Psoas muscle (tissue), 8 donors: ENCODE measurements around the gene CACNB1. TPM values are rescaled to one million over a fixed set of nuclear protein-coding genes. Genes with fewer than 3 reads are reported as not detected.

ENCODE experiments used
- ATAC-seq, 4 donors: fragments of 200-7000 bp; cut with Tn5 transposase; one replicate each; pipeline ENCODE4 v1.9.1; 2020; ENCODE audit warnings: moderate library complexity in 3 of 4, mild to moderate bottlenecking in 2 of 4
- DNase-seq, 2 donors: peaks; one replicate each; pipeline ENCODE4 v3.0.0-alpha.2; 2020
- H3K27ac ChIP-seq: fragments of 200-600 bp; one replicate; pipeline ENCODE4 v1.8.0; 2022
- H3K27me3 ChIP-seq, 3 donors: fragments of 200-600 bp in 1 of 3; one replicate each; pipeline versions ENCODE4 v1.6.1 to v1.8.0; 2013 to 2022; ENCODE audit warnings: low read length in 2 of 3, mild to moderate bottlenecking in 2 of 3, moderate library complexity in 1 of 3; ENCODE audit not compliant: insufficient read depth in 3 of 3
- H3K36me3 ChIP-seq, 2 donors: fragments of 200-600 bp in 1 of 2; one replicate each; pipeline versions ENCODE4 v1.6.1 to v1.8.0; 2013 to 2022; ENCODE audit warnings: low read depth in 1 of 2, mild to moderate bottlenecking in 1 of 2, moderate library complexity in 1 of 2; ENCODE audit not compliant: insufficient read depth in 1 of 2
- H3K4me1 ChIP-seq: fragments of 200-600 bp; one replicate; pipeline ENCODE4 v1.8.0; 2022
- H3K4me3 ChIP-seq: fragments of 200-600 bp; one replicate; pipeline ENCODE4 v1.8.0; 2022; ENCODE audit warnings: mild to moderate bottlenecking
- H3K9me3 ChIP-seq: fragments of 200-600 bp; one replicate; pipeline ENCODE4 v1.8.0; 2022
- WGBS, 3 donors: extraction: QIAGEN DNeasy Blood & Tissue Kit; methylation state at CpG; one replicate each; pipeline versions ENCODE4 v1.1.6 to v1.1.7; 2013; 5-methylcytosine and 5-hydroxymethylcytosine counted together
- intact Hi-C, 2 donors: fragments of 100-400 bp; cut with DNase I; formaldehyde crosslinking; loops; one replicate each; pipeline versions ENCODE4 v1.11.0 to v1.14.2; 2022
- polyA plus RNA-seq, 3 donors: library from polyadenylated mRNA; stranded (reverse); fragments of 200-250 nt; gene quantifications; one replicate each; pipeline ENCODE4 v1.2.3, GENCODE V29; 2013
- total RNA-seq, 4 donors: library from RNA; stranded (reverse); fragmentation: NEBNext Ultra II Directional in 2 of 4; extraction: Animal tissue kit (Norgen Biotek cat#: 25700) in 2 of 4; gene quantifications; one replicate each; pipeline versions ENCODE4 v1.2.1 to v1.2.4, GENCODE V29; 2021 to 2023
- TF ChIP-seq, protein P1 (sequence below): fragments of 200-600 bp; IDR thresholded peaks from one replicate; pipeline ENCODE4 v1.8.0; 2022; ENCODE audit warnings: antibody characterized with exemption
- donor health status: healthy with polysubstance abuse.
- donor health status: DM: no; HTN: no; CAD: no; lungs with moderate emphysema.
- donor health status: Bipolar disorder and iron deficiency.
- donor health status: healthy.
- donor health status: DM: yes; HTN: yes; CAD: no.
- donor health status: DM: no; HTN: no; CAD: no.
- donor health status: DM: no; HTN: no; CAD: no.
- donor health status: DM: yes; HTN: yes; CAD: no.

The CACNB1 gene
- total and polyA plus RNA-seq, 7 donors, result 88.2 to 274 (median 209) TPM

DNA sequence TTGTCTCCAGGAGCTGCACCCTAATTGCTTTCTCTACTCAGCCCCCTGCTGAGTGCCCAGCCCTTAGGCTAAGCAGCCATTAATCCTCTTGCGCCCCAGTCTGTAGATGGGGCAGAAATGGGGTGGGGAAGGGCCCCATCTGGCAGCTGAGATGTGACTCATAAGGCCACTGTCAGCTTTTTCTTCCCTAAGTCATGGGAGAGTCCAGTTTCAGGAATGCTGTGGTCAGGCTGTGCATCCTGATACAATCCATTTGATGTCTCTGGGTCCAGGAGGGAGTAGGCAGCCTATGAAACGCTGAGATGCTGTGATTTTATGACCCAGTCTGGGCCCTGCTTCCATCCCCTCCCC lies 58.3 kb downstream of the CACNB1 start:
- WGBS, 3 donors, result 70 to 83% (median 82%) methylated on average over 2 of the region's 2 CpGs
- Histone ChIP-seq H3K27me3 (no peaks in the 10 kb centered on the region), H3K36me3 (no peaks in the 10 kb centered on the region), H3K4me1 (no peaks in the 10 kb centered on the region), H3K27ac (no peak overlapping the region), H3K4me3 (no peak overlapping the region), H3K9me3 (no peaks in the 10 kb centered on the region)
- peak in 1 of 4 donors; percentile 32 for ATAC-seq
- TF ChIP-seq, protein P1, sequence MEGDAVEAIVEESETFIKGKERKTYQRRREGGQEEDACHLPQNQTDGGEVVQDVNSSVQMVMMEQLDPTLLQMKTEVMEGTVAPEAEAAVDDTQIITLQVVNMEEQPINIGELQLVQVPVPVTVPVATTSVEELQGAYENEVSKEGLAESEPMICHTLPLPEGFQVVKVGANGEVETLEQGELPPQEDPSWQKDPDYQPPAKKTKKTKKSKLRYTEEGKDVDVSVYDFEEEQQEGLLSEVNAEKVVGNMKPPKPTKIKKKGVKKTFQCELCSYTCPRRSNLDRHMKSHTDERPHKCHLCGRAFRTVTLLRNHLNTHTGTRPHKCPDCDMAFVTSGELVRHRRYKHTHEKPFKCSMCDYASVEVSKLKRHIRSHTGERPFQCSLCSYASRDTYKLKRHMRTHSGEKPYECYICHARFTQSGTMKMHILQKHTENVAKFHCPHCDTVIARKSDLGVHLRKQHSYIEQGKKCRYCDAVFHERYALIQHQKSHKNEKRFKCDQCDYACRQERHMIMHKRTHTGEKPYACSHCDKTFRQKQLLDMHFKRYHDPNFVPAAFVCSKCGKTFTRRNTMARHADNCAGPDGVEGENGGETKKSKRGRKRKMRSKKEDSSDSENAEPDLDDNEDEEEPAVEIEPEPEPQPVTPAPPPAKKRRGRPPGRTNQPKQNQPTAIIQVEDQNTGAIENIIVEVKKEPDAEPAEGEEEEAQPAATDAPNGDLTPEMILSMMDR, result no peak
- DNase-seq, result no peak
- intact Hi-C loops, result no loop called here

DNA sequence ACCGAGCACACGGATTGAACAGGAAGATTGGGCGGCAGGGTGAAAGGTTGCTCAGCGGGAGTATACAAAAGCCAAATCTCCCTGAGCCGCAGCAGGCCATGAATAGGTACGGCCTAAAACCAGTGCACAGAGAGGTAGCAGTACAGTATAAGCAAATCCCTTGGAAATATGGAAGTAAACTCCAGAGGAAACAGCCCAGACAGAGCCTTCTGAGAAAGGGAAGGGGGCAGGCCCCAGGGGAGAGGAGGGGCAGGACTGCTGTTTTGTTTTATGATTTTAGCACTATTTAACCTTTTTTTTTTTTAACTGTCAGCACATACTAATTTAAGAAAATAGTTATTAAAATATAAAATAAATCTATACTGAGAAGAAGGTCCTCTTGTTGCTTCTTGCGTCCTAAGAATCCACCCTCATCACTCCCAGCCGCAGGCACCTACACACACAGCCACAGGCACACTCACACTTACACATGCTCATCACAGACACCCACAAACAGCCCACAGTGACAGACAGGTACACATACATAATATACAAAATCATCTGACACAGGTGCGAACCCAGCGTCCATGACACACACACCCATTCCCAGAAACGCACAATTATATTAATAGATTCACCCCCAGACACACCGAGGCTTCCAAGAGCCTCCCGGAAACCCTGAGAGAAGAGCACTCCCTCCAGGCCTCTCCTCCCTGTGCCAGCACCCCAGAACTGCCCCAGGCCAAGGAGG lies 58.9 kb downstream of the CACNB1 start:
- Histone ChIP-seq H3K4me3 (no peak overlapping the region), H3K9me3 (no peaks in the 10 kb centered on the region), H3K36me3 (no peaks in the 10 kb centered on the region), H3K27me3 (no peaks in the 10 kb centered on the region), H3K27ac (no peak overlapping the region), H3K4me1 (no peaks in the 10 kb centered on the region)
- WGBS, 3 donors, result 87 to 91% (median 88%) methylated on average over 13 of the region's 13 CpGs
- intact Hi-C loops, result no loop called here
- TF ChIP-seq, protein P1, result no peak
- DNase-seq (no peak), ATAC-seq (no peak)

DNA sequence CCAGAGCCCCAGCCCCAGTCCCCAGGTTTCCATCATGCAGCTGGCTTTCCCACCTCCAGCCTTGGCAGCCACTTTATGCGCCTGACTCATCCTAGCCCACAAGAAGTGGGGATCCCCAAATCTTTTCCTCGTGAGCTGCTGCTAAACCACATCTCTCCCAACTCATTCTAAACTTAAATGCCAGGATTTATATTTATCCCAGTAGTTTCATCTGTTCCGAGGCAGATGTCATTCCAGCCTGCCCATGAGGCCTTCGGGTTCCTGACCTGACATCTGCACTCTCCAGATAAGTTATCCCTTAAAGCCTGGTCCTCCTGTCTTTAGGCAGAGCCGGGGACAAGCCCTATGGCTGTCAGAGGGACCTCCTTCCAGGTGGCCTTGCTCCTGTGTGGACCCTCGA lies 62.6 kb downstream of the CACNB1 start:
- TF ChIP-seq, protein P1, result no peak
- Histone ChIP-seq H3K4me1 (no peaks in the 10 kb centered on the region), H3K9me3 (no peaks in the 10 kb centered on the region), H3K27ac (no peak overlapping the region), H3K4me3 (no peak overlapping the region), H3K27me3 (no peaks in the 10 kb centered on the region), H3K36me3 (no peaks in the 10 kb centered on the region)
- intact Hi-C loops, result no loop called here
- no peak for ATAC-seq
- DNase-seq, result peak in 1 of 2 donors; percentile 28
- 62 to 70% (median 68%) methylated on average over 6 of the region's 6 CpGs for WGBS, 3 donors

DNA sequence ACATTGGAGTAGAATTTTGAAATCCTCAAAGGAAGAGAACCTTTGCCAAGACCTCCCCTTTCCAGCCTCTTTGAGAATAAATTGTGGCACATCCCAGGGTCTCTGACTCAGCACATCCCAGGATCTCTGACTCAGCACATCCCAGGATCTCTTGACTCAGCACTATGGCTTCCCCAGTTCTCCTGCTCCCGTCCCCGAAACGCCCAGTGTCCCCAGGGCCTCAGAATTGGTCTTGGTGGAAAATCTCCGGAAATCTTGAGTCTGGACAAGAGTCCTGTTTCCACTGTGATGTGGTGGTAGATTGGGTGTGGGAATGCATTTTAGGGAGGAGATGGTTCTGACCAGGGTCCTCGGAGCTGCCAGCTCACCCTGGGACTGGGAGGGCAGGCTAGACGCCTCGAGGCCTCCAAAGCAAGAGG lies 65.3 kb downstream of the CACNB1 start:
- intact Hi-C loops, result no loop called here
- peak; percentile 56 to 73 for DNase-seq
- Histone ChIP-seq H3K27ac (no peak overlapping the region), H3K9me3 (no peaks in the 10 kb centered on the region), H3K4me3 (no peak overlapping the region), H3K4me1 (no peaks in the 10 kb centered on the region), H3K27me3 (no peaks in the 10 kb centered on the region), H3K36me3 (no peaks in the 10 kb centered on the region)
- TF ChIP-seq, protein P1, result no peak
- 64 to 82% (median 69%) methylated on average over 7 of the region's 7 CpGs for WGBS, 3 donors
- peak; percentile 30 to 81 (median 58) for ATAC-seq

DNA sequence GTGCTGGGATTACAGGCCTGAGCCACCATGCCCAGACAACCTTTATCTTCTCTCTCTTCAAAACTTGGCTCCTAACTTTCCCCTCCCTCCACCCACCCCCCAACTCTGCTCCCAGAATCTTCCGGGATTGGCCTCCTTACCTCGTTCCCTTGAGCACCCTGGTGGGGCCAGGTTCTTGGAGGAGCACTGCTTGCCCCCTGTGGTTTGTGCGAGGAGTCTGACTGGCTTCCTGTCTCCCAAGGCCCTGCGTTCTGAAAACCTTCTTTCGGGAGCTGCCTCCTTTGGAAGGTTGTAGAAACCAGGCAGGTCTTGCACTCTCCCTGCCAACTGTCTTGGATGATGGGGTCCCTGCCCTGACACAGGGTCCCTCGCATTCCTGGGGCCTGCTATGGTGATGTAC lies 65.9 kb downstream of the CACNB1 start:
- H3K36me3 ChIP-seq, result no peaks in the 10 kb centered on the region
- TF ChIP-seq, protein P1, result no peak
- no peaks in the 10 kb centered on the region for H3K27me3 ChIP-seq
- DNase-seq (peak in 1 of 2 donors; percentile 41), ATAC-seq (peak in 2 of 4 donors; percentile 10 to 14)
- no peak overlapping the region for H3K27ac ChIP-seq
- no peaks in the 10 kb centered on the region for H3K4me1 ChIP-seq
- no peak overlapping the region for H3K4me3 ChIP-seq
- 77 to 78% (median 77%) methylated on average over 6 of the region's 6 CpGs for WGBS, 3 donors
- intact Hi-C loops, result no loop called here
- H3K9me3 ChIP-seq, result no peaks in the 10 kb centered on the region
